AG04450 (cell line): ENCODE results near the gene KAT6B. TPM values are rescaled to one million over a fixed set of nuclear protein-coding genes. Genes with fewer than 3 reads are reported as not detected.

Experiments used
- CTCF ChIA-PET: fragments of 300-600, 350-600 bp; formaldehyde crosslinking; extraction: SDS; loops from one replicate; lab custom pipeline; 2022; ENCODE audit warnings: antibody characterized with exemption, inconsistent platforms; lab: Charles Lee
- POLR2A ChIA-PET: fragments of 350-600 bp; formaldehyde crosslinking; extraction: SDS; loops from one replicate; lab custom pipeline; 2021; ENCODE audit warnings: antibody characterized with exemption, inconsistent platforms; lab: Yijun Ruan, JAX
- DNase-seq: peaks from one replicate; pipeline ENCODE4 v3.0.0-alpha.2; 2011; ENCODE audit warnings: low read depth, low spot score
- H3K27ac ChIP-seq: one replicate; pipeline ENCODE4 v1.5.1; 2012; ENCODE audit warnings: low read depth, low read length, control low read depth
- H3K27me3 ChIP-seq: one replicate; pipeline ENCODE4 v1.6.0; 2012; ENCODE audit warnings: low read length; ENCODE audit not compliant: control insufficient read depth, insufficient read depth
- H3K4me3 ChIP-seq: 2 replicates; pipeline ENCODE4 v1.5.1; 2011; ENCODE audit warnings: mild to moderate bottlenecking, low read depth, low read length, control low read depth
- H3K9me3 ChIP-seq: 2 replicates; pipeline ENCODE4 v1.5.1; 2012; ENCODE audit warnings: low read length; ENCODE audit not compliant: control insufficient read depth, insufficient read depth
- polyA plus RNA-seq: library from polyadenylated mRNA; depleted of rRNA; stranded (reverse); fragments of >200 nt; gene quantifications from 2 replicates; pipeline ENCODE4 v1.2.3, GENCODE V29; 2011
- TF ChIP-seq, protein P1 (sequence below): IDR thresholded peaks from 2 replicates; pipeline ENCODE4 v1.5.1; 2011; ENCODE audit warnings: low read depth, low read length, control low read depth, inconsistent platforms

The KAT6B gene
- polyA plus RNA-seq, 1 experiment: 10.4 TPM

DNA sequence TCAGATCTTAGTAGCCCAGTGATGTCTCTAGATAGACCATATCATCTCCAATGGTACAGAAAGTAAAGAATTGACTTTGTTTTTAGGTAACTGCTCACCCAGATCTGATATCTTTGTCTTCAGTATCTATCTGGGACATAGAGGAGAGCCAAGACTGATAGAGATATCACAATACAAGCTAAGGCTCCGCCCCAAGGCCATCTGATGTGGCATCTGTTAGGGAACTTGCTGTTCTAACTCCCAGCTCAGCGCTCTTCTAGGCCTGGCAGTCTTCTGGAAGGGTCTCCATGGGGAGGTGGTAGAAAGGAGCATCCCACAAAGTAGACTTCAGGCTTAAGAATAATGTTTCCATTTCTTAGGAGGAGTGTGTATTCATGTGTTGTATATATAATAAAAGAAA, 196.7 kb downstream of the KAT6B start:
- Histone ChIP-seq H3K27me3 (no peaks in the 10 kb centered on the region), H3K9me3 (no peaks in the 10 kb centered on the region), H3K4me3 (no peak overlapping the region), H3K27ac (no peak overlapping the region)
- ChIA-PET POLR2A (no interaction called here), CTCF (interaction anchor here (0.6 kb wide), 1 partner anchor 25 kb away, joined by 3 read pairs; no protein-coding TSS in a partner anchor)
- DNase-seq: no peak
- TF ChIP-seq, protein P1, sequence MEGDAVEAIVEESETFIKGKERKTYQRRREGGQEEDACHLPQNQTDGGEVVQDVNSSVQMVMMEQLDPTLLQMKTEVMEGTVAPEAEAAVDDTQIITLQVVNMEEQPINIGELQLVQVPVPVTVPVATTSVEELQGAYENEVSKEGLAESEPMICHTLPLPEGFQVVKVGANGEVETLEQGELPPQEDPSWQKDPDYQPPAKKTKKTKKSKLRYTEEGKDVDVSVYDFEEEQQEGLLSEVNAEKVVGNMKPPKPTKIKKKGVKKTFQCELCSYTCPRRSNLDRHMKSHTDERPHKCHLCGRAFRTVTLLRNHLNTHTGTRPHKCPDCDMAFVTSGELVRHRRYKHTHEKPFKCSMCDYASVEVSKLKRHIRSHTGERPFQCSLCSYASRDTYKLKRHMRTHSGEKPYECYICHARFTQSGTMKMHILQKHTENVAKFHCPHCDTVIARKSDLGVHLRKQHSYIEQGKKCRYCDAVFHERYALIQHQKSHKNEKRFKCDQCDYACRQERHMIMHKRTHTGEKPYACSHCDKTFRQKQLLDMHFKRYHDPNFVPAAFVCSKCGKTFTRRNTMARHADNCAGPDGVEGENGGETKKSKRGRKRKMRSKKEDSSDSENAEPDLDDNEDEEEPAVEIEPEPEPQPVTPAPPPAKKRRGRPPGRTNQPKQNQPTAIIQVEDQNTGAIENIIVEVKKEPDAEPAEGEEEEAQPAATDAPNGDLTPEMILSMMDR: no peak

DNA sequence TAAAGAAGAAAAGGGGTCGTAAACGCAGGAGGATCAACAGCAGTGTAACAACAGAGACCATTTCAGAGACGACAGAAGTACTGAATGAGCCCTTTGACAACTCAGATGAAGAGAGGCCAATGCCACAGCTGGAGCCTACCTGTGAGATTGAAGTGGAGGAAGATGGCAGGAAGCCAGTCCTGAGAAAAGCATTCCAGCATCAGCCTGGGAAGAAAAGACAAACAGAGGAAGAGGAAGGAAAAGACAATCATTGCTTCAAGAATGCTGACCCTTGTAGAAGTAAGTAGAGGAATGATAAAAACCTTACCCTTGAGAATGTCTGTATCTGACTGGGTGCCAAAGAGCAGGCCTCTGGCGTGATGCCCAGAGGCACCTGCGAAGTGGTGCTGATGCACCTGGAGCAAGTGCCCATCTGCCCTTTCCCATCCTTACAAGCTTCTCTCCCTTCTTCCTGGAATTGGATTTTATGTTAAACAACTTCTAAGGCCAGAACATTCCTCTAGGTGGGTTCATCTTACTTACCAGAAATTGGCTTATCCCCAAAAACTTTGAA, 198.6 kb downstream of the KAT6B start:
- ChIA-PET CTCF (no interaction called here), POLR2A (no interaction called here)
- H3K27ac ChIP-seq: no peak overlapping the region
- TF ChIP-seq, protein P1: no peak
- no peaks in the 10 kb centered on the region for H3K9me3 ChIP-seq
- no peaks in the 10 kb centered on the region for H3K27me3 ChIP-seq
- no peak for DNase-seq
- no peak overlapping the region for H3K4me3 ChIP-seq

DNA sequence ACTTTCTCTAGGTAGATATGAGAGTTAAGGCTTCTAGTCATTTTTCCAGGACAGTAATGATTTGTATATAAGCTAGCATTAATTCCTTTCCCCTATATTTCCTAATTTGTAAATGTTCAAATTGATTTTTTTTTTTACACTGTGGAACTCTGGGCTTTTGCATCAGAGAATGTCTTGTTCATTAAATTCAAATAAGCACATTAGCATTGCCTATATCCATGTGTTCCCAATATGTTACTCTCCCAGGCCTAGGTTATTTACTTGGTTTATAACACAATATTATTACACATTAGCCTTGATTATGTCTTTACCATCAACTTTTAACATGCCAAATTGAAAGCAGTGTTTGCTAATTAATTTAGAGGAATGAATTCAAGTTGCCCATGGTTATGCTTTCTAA, 201.6 kb downstream of the KAT6B start:
- ChIA-PET CTCF (interaction anchor here (1.2 kb wide), 1 partner anchor 10 kb away, joined by 5 read pairs; no protein-coding TSS in a partner anchor), POLR2A (no interaction called here)
- TF ChIP-seq, protein P1: no peak
- Histone ChIP-seq H3K27ac (no peak overlapping the region), H3K9me3 (no peaks in the 10 kb centered on the region), H3K4me3 (no peak overlapping the region), H3K27me3 (no peaks in the 10 kb centered on the region)
- DNase-seq: no peak

DNA sequence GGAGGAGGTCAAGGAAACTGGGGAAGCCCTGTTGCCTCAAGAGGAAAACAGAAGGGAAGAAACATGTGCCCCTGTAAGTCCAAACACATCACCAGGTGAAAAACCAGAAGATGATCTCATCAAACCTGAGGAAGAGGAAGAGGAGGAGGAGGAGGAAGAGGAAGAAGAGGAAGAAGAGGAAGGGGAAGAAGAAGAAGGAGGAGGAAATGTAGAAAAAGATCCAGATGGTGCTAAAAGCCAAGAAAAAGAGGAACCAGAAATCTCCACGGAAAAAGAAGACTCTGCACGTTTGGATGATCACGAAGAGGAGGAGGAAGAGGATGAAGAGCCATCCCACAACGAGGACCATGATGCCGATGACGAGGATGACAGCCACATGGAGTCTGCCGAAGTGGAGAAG, 202.3 kb downstream of the KAT6B start:
- POLR2A ChIA-PET: interaction anchor here (1.3 kb wide), 1 partner anchor 7 kb away, joined by 5 read pairs; no protein-coding TSS in a partner anchor
- Histone ChIP-seq H3K9me3 (no peaks in the 10 kb centered on the region), H3K27ac (no peak overlapping the region), H3K4me3 (no peak overlapping the region), H3K27me3 (no peaks in the 10 kb centered on the region)
- no peak for DNase-seq
- TF ChIP-seq, protein P1: no peak
- CTCF ChIA-PET: no interaction called here

DNA sequence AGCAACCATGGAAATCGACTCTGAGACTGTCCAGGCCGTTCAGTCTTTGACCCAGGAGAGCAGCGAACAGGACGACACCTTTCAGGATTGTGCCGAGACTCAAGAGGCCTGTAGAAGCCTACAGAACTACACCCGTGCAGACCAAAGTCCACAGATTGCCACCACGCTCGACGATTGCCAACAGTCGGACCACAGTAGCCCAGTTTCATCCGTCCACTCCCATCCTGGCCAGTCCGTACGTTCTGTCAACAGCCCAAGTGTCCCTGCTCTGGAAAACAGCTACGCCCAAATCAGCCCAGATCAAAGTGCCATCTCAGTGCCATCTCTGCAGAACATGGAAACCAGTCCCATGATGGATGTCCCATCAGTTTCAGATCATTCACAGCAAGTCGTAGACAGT, 203.0 kb downstream of the KAT6B start:
- CTCF ChIA-PET: interaction anchor here (1.4 kb wide), 1 partner anchor 785 kb away, joined by 5 read pairs; no protein-coding TSS in a partner anchor
- H3K9me3 ChIP-seq: no peaks in the 10 kb centered on the region
- no peak overlapping the region for H3K4me3 ChIP-seq
- TF ChIP-seq, protein P1: no peak
- no peak for DNase-seq
- POLR2A ChIA-PET: interaction anchor here (0.6 to 1.3 kb wide), 3 partner anchors 8 to 119 kb away, joined by 3 to 6 read pairs (median 5); no protein-coding TSS in a partner anchor
- no peaks in the 10 kb centered on the region for H3K27me3 ChIP-seq
- no peak overlapping the region for H3K27ac ChIP-seq
